Natural killer cell (primary cell): ENCODE data around the gene CUX1. TPM values are rescaled to one million over a fixed set of nuclear protein-coding genes. Genes with fewer than 3 reads are reported as not detected.
A peak's percentile ranks its signal among the peaks of the same experiment; 100 is the strongest.

Experiments
- ATAC-seq, 3 donors: fragments of 150-1000 bp in 2 of 3; fragments of 200-7000 bp in 1 of 3; cut with Tn5 transposase; 1 replicate in 1 of 3; 2 replicates in 2 of 3; pipeline ENCODE4 v1.10.0; 2021; ENCODE audit warnings: mild to moderate bottlenecking in 2 of 3, moderate library complexity in 2 of 3
- DNase-seq, 2 donors: peaks; one replicate each; pipeline versions ENCODE4 v3.0.0 to v3.0.0-alpha.2; 2013 to 2021; ENCODE audit warnings: mixed read lengths in 1 of 2
- H3K27ac ChIP-seq: one replicate; pipeline ENCODE4 v1.5.1; 2013; ENCODE audit warnings: mild to moderate bottlenecking, low read length
- H3K27me3 ChIP-seq: one replicate; pipeline ENCODE4 v1.6.1; 2013; ENCODE audit warnings: low read length; ENCODE audit not compliant: control insufficient read depth, insufficient read depth
- H3K36me3 ChIP-seq: one replicate; pipeline ENCODE4 v1.6.1; 2013; ENCODE audit warnings: low read length; ENCODE audit not compliant: control insufficient read depth, insufficient read depth
- H3K4me1 ChIP-seq: one replicate; pipeline ENCODE4 v1.6.1; 2013; ENCODE audit warnings: low read length; ENCODE audit not compliant: control insufficient read depth, insufficient read depth
- H3K4me3 ChIP-seq: one replicate; pipeline ENCODE4 v1.5.1; 2013; ENCODE audit warnings: low read length
- H3K9me3 ChIP-seq: one replicate; pipeline ENCODE4 v1.6.1; 2013; ENCODE audit warnings: low read length; ENCODE audit not compliant: control insufficient read depth, insufficient read depth
- H3K27ac Mint-ChIP-seq, 2 donors: one replicate each; pipeline ENCODE4 v1.8.0; 2022; ENCODE audit warnings: mild to moderate bottlenecking in 2 of 2, mixed read lengths in 2 of 2, moderate library complexity in 1 of 2
- H3K27me3 Mint-ChIP-seq, 2 donors: one replicate each; pipeline ENCODE4 v1.8.0; 2022; ENCODE audit warnings: low read depth in 2 of 2, mixed read lengths in 2 of 2
- H3K36me3 Mint-ChIP-seq: one replicate; pipeline ENCODE4 v1.8.0; 2022; ENCODE audit warnings: mixed read lengths
- H3K4me1 Mint-ChIP-seq, 2 donors: one replicate each; pipeline ENCODE4 v1.8.0; 2022; ENCODE audit warnings: mixed read lengths in 2 of 2
- H3K4me3 Mint-ChIP-seq: one replicate; pipeline ENCODE4 v1.8.0; 2022; ENCODE audit warnings: mild to moderate bottlenecking, moderate library complexity, mixed read lengths
- H3K9me3 Mint-ChIP-seq, 2 donors: one replicate each; pipeline ENCODE4 v1.8.0; 2022; ENCODE audit warnings: mixed read lengths in 2 of 2
- WGBS: methylation state at CpG from one replicate; pipeline ENCODE4 v1.1.7; 2013; ENCODE audit warnings: missing lambda C conversion rate; ENCODE audit not compliant: insufficient coverage; 5-methylcytosine and 5-hydroxymethylcytosine counted together
- intact Hi-C: fragments of 100-400 bp; cut with micrococcal nuclease; formaldehyde crosslinking; loops from one replicate; pipeline ENCODE4 v1.14.2; 2022
- total RNA-seq, 4 donors: library from RNA; stranded (reverse); fragments of 120-200 nt in 1 of 4; gene quantifications; one replicate each; pipeline versions ENCODE4 v1.2.3 to v1.2.4, GENCODE V29; 2013 to 2022
- TF ChIP-seq, protein P1 (sequence below): fragments of 200-600 bp; IDR thresholded peaks from one replicate; pipeline ENCODE4 v1.8.0; 2022; ENCODE audit warnings: antibody characterized with exemption

CUX1 gene
- total RNA-seq, 3 donors from 2014 or later (not counting 1 experiment from before 2014, with no cell fraction given) = 59.8 to 77.4 (median 73.6) TPM

DNA sequence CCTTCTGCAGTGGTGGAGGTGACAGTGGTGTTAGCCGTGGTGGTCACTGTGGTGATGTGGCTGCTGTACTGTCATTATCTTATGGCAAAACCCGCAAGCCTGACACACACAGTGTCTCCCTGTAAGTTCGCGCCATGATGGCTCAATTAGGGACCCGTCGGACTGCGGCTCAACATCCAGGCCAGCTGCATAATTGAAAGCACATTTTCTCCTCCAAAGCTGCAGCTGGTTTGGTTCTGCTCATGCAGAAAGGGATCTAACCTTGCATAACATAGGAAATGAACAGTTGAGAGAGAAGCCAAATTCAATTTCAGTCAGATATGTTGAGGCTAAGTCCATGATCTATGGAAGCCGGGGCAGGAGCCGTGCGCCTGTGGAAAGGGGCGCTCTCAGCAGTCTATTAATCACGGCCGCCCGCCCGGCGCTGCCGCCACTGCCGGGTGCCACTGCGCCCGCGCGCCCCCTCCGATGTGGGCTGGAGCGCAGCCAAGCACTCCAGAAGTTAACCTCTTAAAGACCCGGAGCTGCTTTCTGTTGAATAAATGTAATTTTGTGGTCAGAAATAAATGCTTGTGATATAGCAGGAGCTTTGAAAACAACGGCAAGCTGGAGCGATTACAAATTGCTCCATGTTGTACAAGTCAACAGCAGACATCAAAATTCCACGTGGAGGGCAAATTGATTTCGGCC, 227.7 kb downstream of the CUX1 start:
- ATAC-seq (peak in 2 of 3 donors; percentile 44 to 71), DNase-seq (no peak)
- Mint-ChIP-seq H3K27me3 (no peaks in the 10 kb centered on the region), H3K27ac (peak overlapping the region; percentile 21 to 34), H3K9me3 (no peaks in the 10 kb centered on the region), H3K4me3 (peak overlapping the region; percentile 64), H3K36me3 (no peaks in the 10 kb centered on the region), H3K4me1 (peaks cover 32 to 34% of the 10 kb centered on the region in 2 donors)
- H3K4me3 ChIP-seq = no peak overlapping the region
- no peak overlapping the region for H3K27ac ChIP-seq
- no peaks in the 10 kb centered on the region for H3K9me3 ChIP-seq
- TF ChIP-seq, protein P1, sequence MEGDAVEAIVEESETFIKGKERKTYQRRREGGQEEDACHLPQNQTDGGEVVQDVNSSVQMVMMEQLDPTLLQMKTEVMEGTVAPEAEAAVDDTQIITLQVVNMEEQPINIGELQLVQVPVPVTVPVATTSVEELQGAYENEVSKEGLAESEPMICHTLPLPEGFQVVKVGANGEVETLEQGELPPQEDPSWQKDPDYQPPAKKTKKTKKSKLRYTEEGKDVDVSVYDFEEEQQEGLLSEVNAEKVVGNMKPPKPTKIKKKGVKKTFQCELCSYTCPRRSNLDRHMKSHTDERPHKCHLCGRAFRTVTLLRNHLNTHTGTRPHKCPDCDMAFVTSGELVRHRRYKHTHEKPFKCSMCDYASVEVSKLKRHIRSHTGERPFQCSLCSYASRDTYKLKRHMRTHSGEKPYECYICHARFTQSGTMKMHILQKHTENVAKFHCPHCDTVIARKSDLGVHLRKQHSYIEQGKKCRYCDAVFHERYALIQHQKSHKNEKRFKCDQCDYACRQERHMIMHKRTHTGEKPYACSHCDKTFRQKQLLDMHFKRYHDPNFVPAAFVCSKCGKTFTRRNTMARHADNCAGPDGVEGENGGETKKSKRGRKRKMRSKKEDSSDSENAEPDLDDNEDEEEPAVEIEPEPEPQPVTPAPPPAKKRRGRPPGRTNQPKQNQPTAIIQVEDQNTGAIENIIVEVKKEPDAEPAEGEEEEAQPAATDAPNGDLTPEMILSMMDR = no peak
- H3K4me1 ChIP-seq = peaks cover 20% of the 10 kb centered on the region
- H3K36me3 ChIP-seq = no peaks in the 10 kb centered on the region
- H3K27me3 ChIP-seq = no peaks in the 10 kb centered on the region
- intact Hi-C loops = no loop called here
- 22% methylated on average over 29 of the region's 29 CpGs for WGBS

DNA sequence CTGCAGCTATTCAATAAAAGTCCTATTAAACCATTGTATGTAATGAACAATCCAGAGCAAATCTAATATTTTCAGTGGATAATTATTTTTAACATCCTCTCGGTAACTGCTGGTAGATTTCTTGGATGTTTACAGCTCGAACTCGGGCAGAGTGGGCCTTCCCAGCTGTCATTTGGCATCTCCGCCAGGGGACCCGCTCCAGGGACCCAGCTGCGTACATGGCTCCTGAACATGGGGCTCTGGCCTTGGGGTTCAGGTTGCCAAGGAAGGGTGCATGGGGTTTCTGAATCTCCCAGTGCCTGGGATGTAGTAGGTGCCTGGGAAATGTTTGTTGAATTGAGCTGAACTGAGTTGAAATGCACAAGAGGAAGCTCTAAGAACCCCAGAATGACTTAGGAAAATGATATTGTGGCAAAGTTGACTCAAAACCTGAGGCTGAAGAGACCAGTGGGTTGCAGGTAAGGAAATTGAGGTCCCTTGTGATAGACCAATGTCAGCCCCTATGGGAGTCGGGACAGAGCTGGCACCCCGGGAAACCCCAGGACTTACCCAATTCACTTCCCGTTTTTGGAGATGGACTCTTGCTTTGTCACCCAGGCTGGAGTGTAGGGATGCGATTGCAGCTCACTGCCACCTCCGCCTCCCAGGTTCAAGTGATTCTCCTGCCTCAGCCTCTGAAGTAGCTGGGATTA, 228.4 kb downstream of the CUX1 start:
- Histone ChIP-seq H3K27ac (no peak overlapping the region), H3K36me3 (no peaks in the 10 kb centered on the region), H3K4me1 (peaks cover 20% of the 10 kb centered on the region), H3K9me3 (no peaks in the 10 kb centered on the region), H3K27me3 (no peaks in the 10 kb centered on the region), H3K4me3 (no peak overlapping the region)
- WGBS = 85% methylated on average over 11 of the region's 11 CpGs
- TF ChIP-seq, protein P1 = no peak
- H3K4me3 Mint-ChIP-seq = peak overlapping the region; percentile 64
- intact Hi-C loops = no loop called here
- no peak overlapping the region for H3K27ac Mint-ChIP-seq
- no peaks in the 10 kb centered on the region for H3K36me3 Mint-ChIP-seq
- no peaks in the 10 kb centered on the region for H3K27me3 Mint-ChIP-seq
- no peak for DNase-seq
- H3K4me1 Mint-ChIP-seq = peaks cover 34 to 36% of the 10 kb centered on the region in 2 donors
- peak in 1 of 3 donors; percentile 45 for ATAC-seq
- H3K9me3 Mint-ChIP-seq = no peaks in the 10 kb centered on the region

DNA sequence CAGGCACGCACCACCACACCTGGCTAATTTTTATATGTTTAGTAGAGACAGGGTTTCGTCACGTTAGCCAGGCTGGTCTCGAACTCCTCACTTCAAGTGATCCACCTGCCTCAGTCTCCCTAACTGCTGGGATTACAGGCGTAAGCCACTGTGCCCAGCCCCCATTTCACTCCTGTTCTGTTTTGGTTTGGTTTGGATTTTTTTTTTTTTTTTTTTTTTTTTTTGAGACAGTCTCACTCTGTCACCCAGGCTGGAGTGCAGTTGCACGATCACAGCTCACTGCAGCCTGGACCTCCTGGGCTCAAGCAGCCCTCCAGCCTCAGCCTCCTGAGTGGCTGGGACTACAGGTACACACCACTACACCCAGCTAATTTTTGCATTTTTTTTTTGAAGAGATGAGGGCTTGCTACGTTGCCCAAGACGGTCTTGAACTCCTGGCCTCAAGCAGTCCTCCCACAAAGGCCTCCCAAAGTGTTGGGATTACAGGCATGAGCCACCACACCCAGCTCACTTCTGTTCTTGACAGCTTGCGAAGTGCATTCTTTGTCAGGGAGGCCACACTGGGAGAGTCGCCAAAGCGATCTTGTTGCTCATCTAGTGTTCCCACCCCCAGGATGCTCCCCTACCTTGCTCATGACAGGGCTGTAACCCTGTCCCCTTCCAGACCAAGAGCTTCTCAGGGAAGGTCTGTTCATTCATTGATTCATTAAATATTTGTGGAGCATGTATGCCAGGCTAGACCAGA, 229.1 kb downstream of the CUX1 start:
- Mint-ChIP-seq H3K9me3 (no peaks in the 10 kb centered on the region), H3K4me1 (peaks cover 39 to 40% of the 10 kb centered on the region in 2 donors), H3K27me3 (no peaks in the 10 kb centered on the region), H3K36me3 (no peaks in the 10 kb centered on the region), H3K4me3 (no peak overlapping the region), H3K27ac (no peak overlapping the region)
- Histone ChIP-seq H3K36me3 (no peaks in the 10 kb centered on the region), H3K4me3 (no peak overlapping the region), H3K27me3 (no peaks in the 10 kb centered on the region), H3K27ac (no peak overlapping the region), H3K4me1 (peaks cover 20% of the 10 kb centered on the region), H3K9me3 (no peaks in the 10 kb centered on the region)
- intact Hi-C loops = no loop called here
- 87% methylated on average over 10 of the region's 11 CpGs for WGBS
- DNase-seq = no peak
- no peak for ATAC-seq
- TF ChIP-seq, protein P1 = no peak
